HepG2 (cell line): ENCODE results near the gene OGFOD3. TPM values are rescaled to one million over a fixed set of nuclear protein-coding genes. Genes with fewer than 3 reads are reported as not detected.

Source experiments
- ADNP ChIP-seq: sonication (generic); formaldehyde crosslinking; IDR thresholded peaks from 2 replicates; pipeline ENCODE4 v1.4.0; 2020; ENCODE audit warnings: missing genetic modification reagents
- BHLHE40 ChIP-seq: IDR thresholded peaks from 2 replicates; pipeline ENCODE4 v1.6.1; 2011; ENCODE audit warnings: low read length, improper control_type of control experiment
- ERF ChIP-seq: IDR thresholded peaks from 2 replicates; pipeline ENCODE4 v1.6.1; 2018; ENCODE audit warnings: missing biosample characterization, missing genetic modification reagents
- GMEB2 ChIP-seq: IDR thresholded peaks from 2 replicates; pipeline ENCODE4 v1.6.1; 2016; ENCODE audit warnings: missing biosample characterization, missing genetic modification reagents, low read depth
- HDAC2 ChIP-seq: sonication (generic); formaldehyde crosslinking; IDR thresholded peaks from 2 replicates; pipeline ENCODE4 v1.4.0; 2020; ENCODE audit warnings: missing genetic modification reagents
- HNF1A ChIP-seq, 2 experiments: sonication (generic) in 1 of 2; formaldehyde crosslinking in 1 of 2; IDR thresholded peaks; 2 replicates each; pipeline versions ENCODE4 v1.4.0 to v1.6.1; 2016 to 2020; ENCODE audit warnings: borderline replicate concordance in 1 of 2, low read depth in 1 of 2, mild to moderate bottlenecking in 1 of 2, missing genetic modification reagents in 1 of 2
- HNRNPUL1 ChIP-seq: fragments of 200-400 bp; formaldehyde crosslinking; IDR thresholded peaks from 2 replicates; pipeline ENCODE4 v1.6.1; 2017; ENCODE audit warnings: low read depth, mild to moderate bottlenecking, low read length, moderate library complexity
- KLF9 ChIP-seq: IDR thresholded peaks from 2 replicates; pipeline ENCODE4 v1.6.1; 2016; ENCODE audit warnings: low read depth
- MYC ChIP-seq: sonication (generic); formaldehyde crosslinking; IDR thresholded peaks from 2 replicates; pipeline ENCODE4 v1.9.0; 2021; ENCODE audit warnings: missing genetic modification reagents, borderline replicate concordance
- NCOA2 ChIP-seq: sonication (generic); formaldehyde crosslinking; IDR thresholded peaks from 2 replicates; pipeline ENCODE4 v1.8.0; 2022; ENCODE audit warnings: inconsistent platforms
- RARA ChIP-seq: IDR thresholded peaks from 2 replicates; pipeline ENCODE4 v1.6.1; 2016; ENCODE audit warnings: missing genetic modification reagents, missing compliant biosample characterization
- SAP130 ChIP-seq: IDR thresholded peaks from 2 replicates; pipeline ENCODE4 v1.6.1; 2016; ENCODE audit warnings: low read depth
- SNAI1 ChIP-seq: sonication (generic); formaldehyde crosslinking; IDR thresholded peaks from 2 replicates; pipeline ENCODE4 v1.5.0; 2020; ENCODE audit warnings: mild to moderate bottlenecking, missing genetic modification reagents, borderline replicate concordance
- STAG1 ChIP-seq: sonication (generic); formaldehyde crosslinking; IDR thresholded peaks from 2 replicates; pipeline ENCODE4 v1.4.0; 2020; ENCODE audit warnings: missing genetic modification reagents
- TAF1 ChIP-seq: sonication (generic); formaldehyde crosslinking; IDR thresholded peaks from 2 replicates; pipeline ENCODE4 v1.4.0; 2020; ENCODE audit warnings: missing genetic modification reagents
- ZNF10 ChIP-seq: sonication (generic); formaldehyde crosslinking; IDR thresholded peaks from 2 replicates; pipeline ENCODE4 v1.4.0; 2020; ENCODE audit warnings: mild to moderate bottlenecking, low read depth, missing genetic modification reagents, borderline replicate concordance
- ZNF230 ChIP-seq: sonication (generic); formaldehyde crosslinking; IDR thresholded peaks from 2 replicates; pipeline ENCODE4 v1.4.0; 2020; ENCODE audit warnings: mild to moderate bottlenecking, missing genetic modification reagents
- ZNF276 ChIP-seq: sonication (generic); formaldehyde crosslinking; IDR thresholded peaks from 2 replicates; pipeline ENCODE4 v1.4.0; 2020; ENCODE audit warnings: mild to moderate bottlenecking, low read depth, missing genetic modification reagents
- ZNF333 ChIP-seq: sonication (generic); formaldehyde crosslinking; IDR thresholded peaks from 2 replicates; pipeline ENCODE4 v1.4.0; 2020; ENCODE audit warnings: mild to moderate bottlenecking, missing genetic modification reagents, borderline replicate concordance
- ZNF589 ChIP-seq: sonication (generic); formaldehyde crosslinking; conservative IDR thresholded peaks from 2 replicates; pipeline ENCODE4 v1.8.0; 2022; ENCODE audit warnings: mild to moderate bottlenecking, moderate library complexity, missing genetic modification reagents
- ZNF674 ChIP-seq: sonication (generic); formaldehyde crosslinking; IDR thresholded peaks from 2 replicates; pipeline ENCODE4 v1.5.0; 2020; ENCODE audit warnings: low read depth, mild to moderate bottlenecking, missing genetic modification reagents
- ZNF768 ChIP-seq: sonication (generic); formaldehyde crosslinking; IDR thresholded peaks from 2 replicates; pipeline ENCODE4 v1.4.0; 2020; ENCODE audit warnings: missing genetic modification reagents
- ZSCAN29 ChIP-seq: sonication (generic); formaldehyde crosslinking; conservative IDR thresholded peaks from 2 replicates; pipeline ENCODE4 v1.4.0; 2020; ENCODE audit warnings: mild to moderate bottlenecking, missing genetic modification reagents
- polyA plus RNA-seq, 8 experiments: library from polyadenylated mRNA; depleted of rRNA in 3 of 8; stranded (reverse) in 7 of 8; unstranded in 1 of 8; fragments of >200 nt; fragmentation: Illumina TruSeq in 4 of 8; extraction: Trizol in 4 of 8; gene quantifications; 2 replicates each; pipeline versions ENCODE4 v1.2.1 to v1.2.3, GENCODE V29; 2011 to 2016; ENCODE audit warnings: low read depth in 4 of 8, missing spikeins in 1 of 8, mixed read lengths in 1 of 8; ENCODE audit not compliant: insufficient read depth in 1 of 8
- total RNA-seq, 5 experiments: library from RNA; depleted of rRNA; stranded (reverse); fragments of >200 nt; fragmentation: Illumina TruSeq; extraction: Trizol; gene quantifications; 2 replicates each; pipeline ENCODE4 v1.2.3, GENCODE V29; 2016; ENCODE audit warnings: low read depth in 1 of 5

The OGFOD3 gene
- total and polyA plus RNA-seq, 2 of the 13 experiments (the other 11 are each of a cell fraction or from before 2014, with no cell fraction given): 40.0 to 42.1 TPM

GRCh38 chr17:82358465-82359350 lies 59.7 kb downstream of the OGFOD3 start, which contains the start of gene TEX19 (continued):
- TF ChIP-seq STAG1 (CRISPR knock-in tag): peak; percentile 50
- TF ChIP-seq NCOA2: no peak
- no peak for TF ChIP-seq ADNP (CRISPR knock-in tag)
- peak; percentile 38; the same call in 1 of the 2 replicates for TF ChIP-seq ERF (CRISPR knock-in tag)
- no peak for TF ChIP-seq RARA (CRISPR knock-in tag)
- TF ChIP-seq SAP130 (CRISPR knock-in tag): peak; percentile 36; the same call in 1 of the 2 replicates
- no peak for TF ChIP-seq HDAC2 (CRISPR knock-in tag)
- 0 out of 2 replicates have a peak, but pooled peaks have one; percentile 45 for TF ChIP-seq ZNF276 (CRISPR knock-in tag)
- no peak for TF ChIP-seq HNRNPUL1
- TF ChIP-seq ZNF230 (CRISPR knock-in tag): 0 out of 2 replicates have a peak, but pooled peaks have one; percentile 47
- no peak for TF ChIP-seq ZNF10 (CRISPR knock-in tag)
- peak; percentile 47; the same call in 1 of the 2 replicates for TF ChIP-seq MYC (CRISPR knock-in tag)
- TF ChIP-seq KLF9: no peak
- TF ChIP-seq ZNF333: no peak
- TF ChIP-seq SNAI1 (CRISPR knock-in tag): no peak
- TF ChIP-seq HNF1A (IDR thresholded peaks at IDR 0.05; ENCODE audit: low read depth): no peak
- TF ChIP-seq HNF1A (CRISPR knock-in tag; IDR thresholded peaks at IDR 0.05; ENCODE audit: borderline replicate concordance): no peak
- no peak for TF ChIP-seq ZSCAN29 (CRISPR knock-in tag)
- TF ChIP-seq ZNF674: no peak
- 0 out of 2 replicates have a peak, but pooled peaks have one; percentile 21 for TF ChIP-seq TAF1
- TF ChIP-seq ZNF768 (CRISPR knock-in tag): peak; percentile 67; the same call in 1 of the 2 replicates
- TF ChIP-seq BHLHE40: no peak; the same call in 1 of the 2 replicates
- 0 out of 2 replicates have a peak, but pooled peaks have one; percentile 43 for TF ChIP-seq ZNF589 (CRISPR knock-in tag)
- no peak for TF ChIP-seq GMEB2 (CRISPR knock-in tag)
